ENCODE data around the gene FKBP15.

FKBP15 gene

GRCh38 chr9:113221003-113221799, at the start of gene FKBP15, which contains the start of gene SLC31A1 (continued):
- TF ChIP-seq ZNF518A (tag by site-specific recombination; conservative IDR thresholded peaks at IDR 0.05; ENCODE audit: low read depth): peak; percentile 47; the same call in 1 of the 2 replicates
- TF ChIP-seq ZFP69B (tag by site-specific recombination; IDR thresholded peaks at IDR 0.05): no peak
- TF ChIP-seq ZNF2 (tag by site-specific recombination; IDR thresholded peaks at IDR 0.05): peak; percentile 69
- TF ChIP-seq ZNF544 (tag by site-specific recombination; IDR thresholded peaks at IDR 0.05): no peak
- no peak for TF ChIP-seq ZNF292 (tag by site-specific recombination; IDR thresholded peaks at IDR 0.05; ENCODE audit: borderline replicate concordance, low read depth)
- no peak for TF ChIP-seq ZNF184 (tag by site-specific recombination; IDR thresholded peaks at IDR 0.05)
- TF ChIP-seq RBAK (tag by site-specific recombination; IDR thresholded peaks at IDR 0.05): no peak
- TF ChIP-seq GLI2 (tag by site-specific recombination; IDR thresholded peaks at IDR 0.05; ENCODE audit: borderline replicate concordance, low read depth): no peak
- TF ChIP-seq MZF1 (tag by site-specific recombination; IDR thresholded peaks at IDR 0.05; ENCODE audit: borderline replicate concordance): no peak
- TF ChIP-seq ZNF571 (tag by site-specific recombination; IDR thresholded peaks at IDR 0.05): no peak
- no peak for TF ChIP-seq ZNF394 (tag by site-specific recombination; IDR thresholded peaks at IDR 0.05; ENCODE audit: borderline replicate concordance)
- peak; percentile 34; the same call in 1 of the 2 replicates for TF ChIP-seq TRIM28 (IDR thresholded peaks at IDR 0.05; ENCODE audit: borderline replicate concordance, low read length)
- TF ChIP-seq EGR2 (tag by site-specific recombination; IDR thresholded peaks at IDR 0.05; ENCODE audit: low read depth): no peak
- no peak for TF ChIP-seq SALL2 (tag by site-specific recombination; IDR thresholded peaks at IDR 0.05; ENCODE audit: borderline replicate concordance)
- TF ChIP-seq ZNF501 (tag by site-specific recombination; IDR thresholded peaks at IDR 0.05): peak; percentile 35; the same call in 1 of the 2 replicates
- TF ChIP-seq ZSCAN30 (tag by site-specific recombination; IDR thresholded peaks at IDR 0.05): peak; percentile 16; the same call in 1 of the 2 replicates
- no peak for TF ChIP-seq SETDB1 (IDR thresholded peaks at IDR 0.05; ENCODE audit: insufficient read length, low read length)
- TF ChIP-seq ZNF629 (tag by site-specific recombination; IDR thresholded peaks at IDR 0.05): peak; percentile 96
- TF ChIP-seq KLF9 (tag by site-specific recombination; IDR thresholded peaks at IDR 0.05; ENCODE audit: low read depth): peak; percentile 26; the same call in 1 of the 2 replicates
- no peak for TF ChIP-seq ZNF48 (tag by site-specific recombination; IDR thresholded peaks at IDR 0.05)
- no peak for TF ChIP-seq ZNF560 (tag by site-specific recombination; IDR thresholded peaks at IDR 0.05; ENCODE audit: borderline replicate concordance)
- no peak for TF ChIP-seq ZNF830 (tag by site-specific recombination; IDR thresholded peaks at IDR 0.05; ENCODE audit: low read depth)
- TF ChIP-seq ZNF707 (tag by site-specific recombination; IDR thresholded peaks at IDR 0.05): no peak
- TF ChIP-seq ZNF157 (tag by site-specific recombination; IDR thresholded peaks at IDR 0.05): no peak
- TF ChIP-seq ZNF768 (tag by site-specific recombination; IDR thresholded peaks at IDR 0.05): no peak
- TF ChIP-seq YY2 (tag by site-specific recombination; IDR thresholded peaks at IDR 0.05): no peak
- TF ChIP-seq, protein P1, sequence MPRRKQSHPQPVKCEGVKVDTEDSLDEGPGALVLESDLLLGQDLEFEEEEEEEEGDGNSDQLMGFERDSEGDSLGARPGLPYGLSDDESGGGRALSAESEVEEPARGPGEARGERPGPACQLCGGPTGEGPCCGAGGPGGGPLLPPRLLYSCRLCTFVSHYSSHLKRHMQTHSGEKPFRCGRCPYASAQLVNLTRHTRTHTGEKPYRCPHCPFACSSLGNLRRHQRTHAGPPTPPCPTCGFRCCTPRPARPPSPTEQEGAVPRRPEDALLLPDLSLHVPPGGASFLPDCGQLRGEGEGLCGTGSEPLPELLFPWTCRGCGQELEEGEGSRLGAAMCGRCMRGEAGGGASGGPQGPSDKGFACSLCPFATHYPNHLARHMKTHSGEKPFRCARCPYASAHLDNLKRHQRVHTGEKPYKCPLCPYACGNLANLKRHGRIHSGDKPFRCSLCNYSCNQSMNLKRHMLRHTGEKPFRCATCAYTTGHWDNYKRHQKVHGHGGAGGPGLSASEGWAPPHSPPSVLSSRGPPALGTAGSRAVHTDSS (tag by site-specific recombination; IDR thresholded peaks at IDR 0.05): no peak
- peak; percentile 89 for TF ChIP-seq SP3 (tag by site-specific recombination; IDR thresholded peaks at IDR 0.05)
- TF ChIP-seq HOXD13 (CRISPR knock-in tag; IDR thresholded peaks at IDR 0.05; ENCODE audit: borderline replicate concordance): no peak
- no peak for TF ChIP-seq ZNF677 (tag by site-specific recombination; IDR thresholded peaks at IDR 0.05)
- TF ChIP-seq, protein P2, sequence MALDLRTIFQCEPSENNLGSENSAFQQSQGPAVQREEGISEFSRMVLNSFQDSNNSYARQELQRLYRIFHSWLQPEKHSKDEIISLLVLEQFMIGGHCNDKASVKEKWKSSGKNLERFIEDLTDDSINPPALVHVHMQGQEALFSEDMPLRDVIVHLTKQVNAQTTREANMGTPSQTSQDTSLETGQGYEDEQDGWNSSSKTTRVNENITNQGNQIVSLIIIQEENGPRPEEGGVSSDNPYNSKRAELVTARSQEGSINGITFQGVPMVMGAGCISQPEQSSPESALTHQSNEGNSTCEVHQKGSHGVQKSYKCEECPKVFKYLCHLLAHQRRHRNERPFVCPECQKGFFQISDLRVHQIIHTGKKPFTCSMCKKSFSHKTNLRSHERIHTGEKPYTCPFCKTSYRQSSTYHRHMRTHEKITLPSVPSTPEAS (tag by site-specific recombination; IDR thresholded peaks at IDR 0.05): no peak
- TF ChIP-seq ZNF670 (tag by site-specific recombination; IDR thresholded peaks at IDR 0.05; ENCODE audit: low read depth): no peak
- no peak for TF ChIP-seq ZNF140 (tag by site-specific recombination; IDR thresholded peaks at IDR 0.05)
- peak; percentile 98 for TF ChIP-seq ZBTB8A (tag by site-specific recombination; IDR thresholded peaks at IDR 0.05)

All from HEK293 (cell line).